Effector memory CD4-positive, alpha-beta T cell (primary cell): ENCODE measurements around the gene SLC39A13.
"Not testable (repeated sequence)": the region's sequence is repeated elsewhere in the genome, so short reads cannot be mapped to it uniquely, and the experiment has no call there.

Experiments used
- DNase-seq, 3 donors: peaks; one replicate each; pipeline ENCODE4 v3.0.0-alpha.2; 2020
- H3K27ac ChIP-seq: 2 replicates; pipeline ENCODE4 v1.7.0; 2013; ENCODE audit warnings: mild to moderate bottlenecking, low read length, moderate library complexity; ENCODE audit not compliant: insufficient read depth, poor library complexity, severe bottlenecking
- H3K27me3 ChIP-seq: replicated peaks from 2 replicates; pipeline ENCODE4 v1.7.0; 2013; ENCODE audit warnings: mild to moderate bottlenecking, low read length; ENCODE audit not compliant: insufficient read depth, control insufficient read depth, poor library complexity, severe bottlenecking
- H3K36me3 ChIP-seq: 2 replicates; pipeline ENCODE4 v1.7.0; 2013; ENCODE audit warnings: mild to moderate bottlenecking, low read length, moderate library complexity; ENCODE audit not compliant: control insufficient read depth, insufficient read depth
- H3K4me1 ChIP-seq: 2 replicates; pipeline ENCODE4 v1.7.0; 2013; ENCODE audit warnings: low read length, mild to moderate bottlenecking; ENCODE audit not compliant: control insufficient read depth, insufficient read depth, poor library complexity, severe bottlenecking
- H3K4me3 ChIP-seq: 2 replicates; pipeline ENCODE4 v1.7.0; 2013; ENCODE audit warnings: low read length, low read depth, mild to moderate bottlenecking; ENCODE audit not compliant: insufficient read depth, poor library complexity, severe bottlenecking
- H3K9me3 ChIP-seq: 2 replicates; pipeline ENCODE4 v1.7.0; 2013; ENCODE audit warnings: mild to moderate bottlenecking, low read length, moderate library complexity; ENCODE audit not compliant: control insufficient read depth

SLC39A13 gene

GRCh38 chr11:47453365-47453764 lies 45.0 kb downstream of the SLC39A13 start:
- no peaks in the 10 kb centered on the region for H3K9me3 ChIP-seq
- H3K36me3 ChIP-seq: no peaks in the 10 kb centered on the region
- no peaks in the 10 kb centered on the region for H3K27me3 ChIP-seq
- no peak for DNase-seq
- H3K4me1 ChIP-seq: no peaks in the 10 kb centered on the region
- H3K27ac ChIP-seq: no peak overlapping the region
- H3K4me3 ChIP-seq: no peak overlapping the region

DNA sequence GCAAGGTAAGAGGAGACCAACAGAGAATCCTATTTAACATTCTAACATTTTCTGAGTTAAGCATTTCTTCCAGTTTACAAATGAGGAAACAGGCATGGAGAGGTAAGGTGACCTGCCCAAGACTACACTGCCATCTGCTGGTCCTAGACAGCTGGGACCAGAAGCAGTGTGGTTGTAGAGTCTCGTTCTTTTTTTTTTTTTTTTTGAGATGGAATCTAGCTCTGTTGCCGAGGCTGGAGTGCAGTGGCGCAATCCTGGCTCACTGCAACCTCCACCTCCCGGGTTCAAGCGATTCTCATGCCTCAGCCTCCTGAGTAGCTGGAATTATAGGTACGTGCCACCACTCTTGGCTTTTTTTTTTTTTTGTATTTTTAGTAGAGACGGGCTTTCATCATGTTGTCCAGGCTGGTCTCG lies 45.9 kb downstream of the SLC39A13 start:
- DNase-seq: peak; percentile 20 to 51 (median 48)
- not testable (repeated sequence) for H3K27me3 ChIP-seq, H3K27ac ChIP-seq, H3K36me3 ChIP-seq, H3K4me3 ChIP-seq, H3K9me3 ChIP-seq, H3K4me1 ChIP-seq

GRCh38 chr11:47460571-47461235 lies 52.3 kb downstream of the SLC39A13 start:
- Histone ChIP-seq H3K4me3 (no peak overlapping the region), H3K36me3 (peaks cover 22% of the 10 kb centered on the region), H3K9me3 (no peaks in the 10 kb centered on the region), H3K27me3 (no peaks in the 10 kb centered on the region), H3K27ac (no peak overlapping the region), H3K4me1 (no peaks in the 10 kb centered on the region)
- no peak for DNase-seq

GRCh38 chr11:47461876-47462275 lies 53.5 kb downstream of the SLC39A13 start:
- no peaks in the 10 kb centered on the region for H3K9me3 ChIP-seq

GRCh38 chr11:47464483-47464882 lies 56.1 kb downstream of the SLC39A13 start:
- DNase-seq: no peak
- H3K4me1 ChIP-seq: no peaks in the 10 kb centered on the region

More at GRCh38 chr11:47461876-47462275, 53.5 kb downstream of the SLC39A13 start:
- no peaks in the 10 kb centered on the region for H3K27me3 ChIP-seq
- peaks cover 29% of the 10 kb centered on the region for H3K36me3 ChIP-seq
- DNase-seq: no peak
- no peaks in the 10 kb centered on the region for H3K4me1 ChIP-seq
- H3K4me3 ChIP-seq: no peak overlapping the region
- H3K27ac ChIP-seq: no peak overlapping the region

More at GRCh38 chr11:47464483-47464882, 56.1 kb downstream of the SLC39A13 start:
- Histone ChIP-seq H3K27ac (no peak overlapping the region), H3K9me3 (no peaks in the 10 kb centered on the region), H3K36me3 (peaks cover 45% of the 10 kb centered on the region), H3K4me3 (no peak overlapping the region), H3K27me3 (no peaks in the 10 kb centered on the region)
